SKM-1 treated with dmso at 0.1 percent for 144 hours (cell line): ENCODE measurements around the gene CCZ1.
"Not testable (repeated sequence)": the region's sequence is repeated elsewhere in the genome, so short reads cannot be mapped to it uniquely, and the experiment has no call there.

ENCODE experiments used
- DNase-seq: peaks from one replicate; lab custom pipeline; 2025; ENCODE audit not compliant: unreplicated experiment; lab: John Stamatoyannopoulos, UW

Gene CCZ1

DNA sequence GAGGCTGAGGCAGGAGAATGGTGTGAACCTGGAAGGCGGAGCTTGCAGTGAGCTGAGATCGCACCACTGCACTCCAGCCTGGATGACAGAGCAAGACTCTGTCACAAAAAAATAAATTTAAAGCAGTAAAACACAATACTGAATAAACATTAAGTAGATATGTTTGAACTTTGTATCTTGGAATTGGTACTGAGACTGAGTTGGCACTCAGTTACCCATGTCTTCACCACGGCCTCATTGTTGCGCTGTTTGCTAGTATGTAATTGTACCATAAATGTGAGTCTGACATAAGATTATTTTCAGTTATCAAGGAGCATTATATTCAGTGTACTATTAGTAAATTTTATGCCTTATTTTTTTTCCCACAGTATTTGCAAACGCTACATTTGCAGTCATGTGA is 6.2 kb downstream of the CCZ1 start:
- DNase-seq, result not testable (repeated sequence)

DNA sequence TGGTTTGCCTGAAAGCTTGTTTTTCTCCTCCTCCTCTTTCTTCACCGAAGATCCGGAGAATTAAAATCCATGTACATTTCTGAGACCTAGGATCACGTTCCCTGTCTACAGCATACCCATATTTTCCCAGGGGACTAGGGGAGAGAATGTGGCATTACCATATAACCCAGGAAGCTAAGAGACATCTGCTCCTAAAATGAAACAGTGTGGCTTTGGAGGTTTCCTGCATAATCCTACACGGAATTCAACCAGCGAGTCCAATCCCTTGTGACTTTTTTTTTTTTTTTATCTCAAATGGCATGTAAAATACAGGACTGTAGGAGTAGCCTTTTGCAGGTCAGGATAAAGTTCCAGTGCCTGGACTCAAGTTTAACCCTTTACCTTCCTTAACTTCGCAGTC is 10.3 kb downstream of the CCZ1 start:
- not testable (repeated sequence) for DNase-seq

DNA sequence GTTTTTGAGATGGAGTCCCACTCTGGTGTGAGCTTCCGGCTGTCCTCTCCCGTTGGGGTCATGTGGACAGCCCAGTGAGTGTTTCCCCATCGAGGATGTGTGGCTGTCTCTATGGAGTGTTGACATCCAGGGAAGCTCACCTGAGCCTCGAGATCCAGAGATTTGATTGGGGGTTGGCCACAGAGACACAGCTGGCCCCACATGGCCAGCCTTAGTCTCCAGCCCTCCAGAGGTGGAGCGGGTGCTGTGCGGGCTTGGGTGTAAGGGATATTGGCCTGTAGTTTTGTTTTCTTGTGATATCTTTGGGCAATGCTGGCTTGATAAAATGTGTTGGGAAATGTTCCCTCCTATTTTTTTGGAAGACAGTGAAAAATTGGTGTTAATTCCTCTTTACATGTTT is 18.0 kb downstream of the CCZ1 start:
- not testable (repeated sequence) for DNase-seq

DNA sequence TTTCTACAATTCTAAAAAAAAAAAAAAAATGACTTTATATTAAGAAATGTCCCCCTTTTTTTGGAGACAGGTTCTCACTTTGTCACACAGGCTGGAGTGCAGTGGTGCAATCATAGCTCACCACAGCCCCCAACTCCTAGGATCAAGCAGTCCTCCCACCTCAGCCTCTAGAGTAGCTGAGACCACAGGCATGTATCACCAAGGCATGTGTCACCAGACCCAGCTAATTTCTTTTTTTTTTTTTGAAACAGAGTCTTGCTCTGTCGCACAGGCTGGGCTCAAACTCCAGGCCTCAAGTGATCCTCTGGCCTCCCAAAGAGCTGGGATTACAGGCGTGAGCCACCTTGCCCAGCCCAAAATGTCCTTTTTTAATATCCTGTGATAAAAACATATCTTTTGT is 25.6 kb downstream of the CCZ1 start:
- not testable (repeated sequence) for DNase-seq

DNA sequence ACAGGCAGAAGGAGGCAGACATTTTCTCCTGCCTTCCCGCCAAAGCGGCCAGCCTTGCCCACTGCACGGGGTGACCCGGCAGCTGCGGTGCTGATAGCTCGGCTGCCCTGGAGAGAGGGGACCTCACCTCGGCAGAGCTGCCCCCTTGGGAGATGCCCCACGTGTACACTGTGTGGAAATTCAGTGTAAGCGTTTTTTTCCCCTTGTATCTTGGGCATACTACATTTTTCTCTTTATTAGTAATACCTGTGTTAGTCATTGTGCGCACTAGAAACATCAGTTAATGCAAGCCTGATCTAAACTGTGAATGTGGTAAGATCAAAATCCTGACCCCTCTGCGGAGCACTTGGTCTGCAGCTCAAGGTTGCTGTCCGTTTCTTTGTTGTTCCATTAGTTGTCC is 26.1 kb downstream of the CCZ1 start:
- not testable (repeated sequence) for DNase-seq

DNA sequence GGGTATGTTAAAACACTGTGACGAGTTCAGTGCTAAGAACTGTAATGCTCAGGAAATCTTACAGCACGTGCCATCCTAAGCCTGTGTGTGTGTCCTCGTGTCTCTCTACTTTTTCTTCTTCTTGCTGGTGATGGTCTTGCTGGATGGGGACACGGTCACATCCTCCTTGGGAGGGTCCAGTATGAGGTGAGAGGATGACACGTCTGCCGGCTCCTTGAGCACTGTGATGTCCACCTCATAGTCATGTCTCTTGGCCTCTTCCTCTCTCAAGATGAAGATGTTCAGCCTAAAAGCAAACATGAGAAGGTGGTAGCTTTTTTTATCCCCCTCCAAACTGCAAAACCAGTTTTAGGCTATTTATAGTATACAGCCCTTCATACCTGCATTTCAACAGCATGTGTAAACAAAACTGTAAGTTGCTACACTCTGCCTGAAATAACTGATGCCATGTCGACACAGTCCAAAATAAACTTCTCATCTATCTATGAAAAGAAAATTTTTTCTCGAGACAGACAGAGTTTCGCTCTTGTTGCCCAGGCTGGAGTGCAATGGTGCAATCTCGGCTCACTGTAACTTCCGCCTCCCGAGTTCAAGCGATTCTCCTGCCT is 27.8 kb downstream of the CCZ1 start:
- DNase-seq, result not testable (repeated sequence)

DNA sequence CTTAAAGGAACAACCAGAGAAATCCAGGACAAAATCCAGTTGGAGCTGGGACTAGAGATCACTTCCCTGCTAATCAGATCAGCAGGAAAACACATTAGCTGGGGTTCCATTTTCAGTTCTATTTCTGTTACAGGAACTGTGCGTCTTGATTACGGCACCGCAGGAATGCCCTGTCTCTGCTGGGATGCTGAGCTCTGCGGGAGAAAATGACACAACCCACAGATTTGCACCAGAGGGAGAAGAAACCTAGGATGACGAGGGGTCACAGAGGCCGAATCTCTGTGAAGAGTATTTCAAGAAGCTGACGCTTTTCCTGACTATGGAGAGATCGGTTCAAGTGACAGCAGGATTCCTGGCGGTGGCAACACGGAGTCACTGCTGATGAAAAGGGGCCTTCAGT is 31.8 kb downstream of the CCZ1 start:
- DNase-seq, result not testable (repeated sequence)

DNA sequence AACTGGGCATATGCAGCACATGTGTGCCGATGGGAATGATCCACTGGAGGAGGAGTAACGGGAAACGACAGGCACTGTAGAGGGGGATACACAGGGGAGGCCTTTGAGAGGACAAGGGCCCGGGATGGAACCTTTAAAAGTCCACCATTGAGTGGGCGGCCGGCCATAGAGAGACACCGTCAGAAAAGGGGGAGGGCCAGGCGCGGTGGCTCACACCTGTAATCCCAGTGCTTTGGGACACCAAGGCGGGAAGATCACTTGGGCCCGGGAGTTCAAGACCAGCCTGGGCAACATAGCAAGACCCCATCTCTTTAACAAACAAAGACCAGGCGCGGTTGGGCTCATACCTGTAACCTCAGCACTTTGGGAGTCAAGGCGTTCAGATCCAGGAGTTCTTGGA is 32.7 kb downstream of the CCZ1 start:
- not testable (repeated sequence) for DNase-seq

DNA sequence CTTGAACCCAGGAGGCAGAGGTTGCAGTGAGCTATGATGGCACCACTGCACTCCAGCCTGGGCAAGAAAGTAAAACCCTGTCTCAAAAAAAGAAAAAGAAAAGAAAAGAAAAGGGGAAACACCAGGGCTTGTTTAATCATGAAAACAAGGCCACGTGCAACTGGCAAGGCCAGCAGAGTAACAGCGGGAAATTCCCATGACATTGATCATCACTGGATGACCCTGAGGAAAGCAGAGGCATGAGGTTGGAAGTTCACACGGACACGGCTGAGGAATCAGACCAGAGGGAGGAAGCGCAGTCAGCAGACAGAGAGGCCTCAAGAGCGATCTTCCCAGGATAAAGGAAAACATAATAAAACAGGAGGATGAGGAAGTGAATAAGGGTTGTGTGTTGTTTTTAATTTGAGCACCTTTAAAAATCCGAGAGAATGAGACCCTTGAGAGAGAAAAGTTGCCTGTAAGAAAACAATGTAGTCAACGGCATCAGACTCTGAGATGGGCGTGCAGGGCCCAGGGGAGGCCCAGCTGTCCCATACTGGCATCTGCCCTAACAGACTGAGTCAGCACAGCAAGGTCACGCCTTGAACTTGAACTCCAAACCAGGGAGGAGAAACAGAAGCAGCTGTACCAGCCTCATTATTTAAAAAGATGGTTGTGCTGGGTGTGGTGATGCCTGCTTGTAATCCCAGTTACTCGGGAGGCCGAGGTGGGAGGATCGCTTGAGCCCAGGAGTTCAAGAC is 33.5 kb downstream of the CCZ1 start:
- not testable (repeated sequence) for DNase-seq

DNA sequence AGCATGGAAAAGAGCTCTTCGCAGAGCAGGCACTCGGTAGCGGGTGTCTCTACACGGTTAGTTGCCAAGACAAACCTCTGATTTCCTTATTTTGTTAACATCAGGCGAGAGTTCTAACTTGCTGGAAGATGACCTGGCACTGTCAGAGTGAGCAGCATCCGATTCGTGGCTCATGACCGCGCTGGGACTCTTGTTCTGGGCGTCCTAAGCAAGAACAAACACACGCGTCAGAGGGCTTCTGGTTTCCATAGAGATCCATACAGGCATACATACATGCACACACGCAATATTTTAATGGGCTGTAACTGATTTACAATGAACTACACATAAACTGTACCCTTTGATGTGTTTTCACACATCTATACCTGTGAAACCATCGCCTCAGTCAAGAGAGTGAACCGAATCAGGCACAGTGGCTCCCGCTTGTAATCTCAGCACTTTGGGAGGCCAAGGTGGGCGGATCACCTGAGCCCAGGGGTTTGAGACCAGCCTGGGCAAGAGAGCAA is 36.5 kb downstream of the CCZ1 start:
- DNase-seq, result not testable (repeated sequence)

DNA sequence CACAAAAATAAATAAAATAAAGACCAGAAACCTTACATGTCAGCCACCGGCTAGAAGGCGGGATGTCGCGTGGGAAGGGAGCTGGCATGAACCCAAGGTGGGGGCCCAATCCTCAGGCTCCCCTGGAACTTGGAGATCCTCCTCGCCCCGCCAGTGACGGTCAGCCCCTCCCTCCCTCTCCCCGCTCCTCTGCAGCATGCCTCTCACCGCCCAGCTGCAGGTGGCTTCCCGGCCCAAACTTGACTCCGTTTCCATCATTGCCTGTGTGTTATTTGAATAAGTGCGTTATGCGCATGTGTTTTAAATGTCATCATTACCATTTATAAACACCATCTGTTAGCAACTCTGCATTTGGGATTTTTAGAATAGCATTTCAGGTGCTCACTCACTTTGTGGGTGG is 64.7 kb downstream of the CCZ1 start:
- not testable (repeated sequence) for DNase-seq

DNA sequence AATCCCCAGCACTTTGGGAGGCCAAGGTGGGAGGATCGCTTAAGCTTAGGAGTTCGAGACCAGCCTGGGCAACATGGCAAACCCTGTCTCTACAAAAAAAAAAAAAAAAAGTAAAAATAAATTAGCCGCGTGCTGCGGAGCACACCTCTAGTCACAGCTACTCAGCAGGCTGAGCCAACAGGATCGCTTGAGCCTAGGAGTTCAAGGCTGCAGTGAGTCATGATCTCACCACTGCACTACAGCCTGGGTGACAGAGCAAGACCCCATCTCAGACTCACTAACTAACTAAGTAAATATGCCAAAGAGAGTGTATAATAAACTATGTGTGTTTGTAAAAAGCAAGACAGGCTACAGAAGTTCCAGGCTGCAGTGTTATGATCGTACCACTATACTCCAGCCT is 65.3 kb downstream of the CCZ1 start:
- not testable (repeated sequence) for DNase-seq

DNA sequence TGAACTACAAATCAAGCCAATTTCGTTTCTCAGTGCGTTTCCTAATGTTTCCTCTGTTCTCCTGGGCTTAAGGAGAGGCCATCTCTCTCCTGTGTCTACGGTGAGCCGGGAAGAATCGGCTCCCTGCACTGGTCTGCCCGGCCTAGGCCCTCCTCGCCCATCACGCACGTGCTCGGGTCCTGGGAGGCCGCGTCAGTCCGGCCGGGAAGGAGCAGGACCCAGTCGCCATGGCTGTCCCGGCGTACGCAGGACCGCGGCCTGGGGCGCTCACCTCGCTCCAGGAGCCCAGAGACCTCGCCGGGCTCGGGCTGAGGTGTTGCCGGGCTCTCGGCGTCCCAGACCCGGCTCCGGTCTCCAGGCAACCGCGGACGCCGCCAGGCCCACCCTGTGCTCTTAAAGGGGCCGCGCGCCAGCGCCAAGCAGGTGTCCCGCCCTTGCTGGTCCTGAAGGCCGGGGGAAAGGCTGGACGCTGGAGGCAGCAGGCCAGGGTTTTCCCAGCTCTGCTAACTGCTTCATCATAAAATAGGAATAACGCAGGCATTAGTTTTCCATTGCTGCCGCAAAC is 71.9 kb downstream of the CCZ1 start, which contains the start of gene RSPH10B:
TSS of gene RSPH10B (minus strand) at position 343 of the 565 bp plus-strand sequence. CDS start 3,573 bp downstream, outside the sequence.
- not testable (repeated sequence) for DNase-seq

DNA sequence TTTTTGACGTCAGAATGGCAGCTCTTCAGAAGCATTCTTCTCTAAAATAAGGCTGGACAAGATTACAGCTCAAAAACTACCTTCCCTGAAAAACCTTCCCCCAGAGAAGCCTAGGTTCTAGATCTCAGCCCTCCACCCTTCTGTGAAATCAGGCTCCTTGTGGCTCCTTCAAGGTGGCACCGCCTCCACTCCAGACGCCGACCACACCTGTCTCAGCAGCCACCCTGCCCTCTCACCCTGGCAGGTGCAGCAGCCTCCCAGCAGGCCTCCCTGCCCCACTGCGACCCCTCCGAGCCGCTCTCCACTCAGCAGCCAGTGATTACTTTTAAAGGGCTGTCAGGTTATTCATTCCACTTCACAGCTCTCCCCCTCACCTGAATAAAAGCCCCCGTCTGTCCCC is 75.0 kb downstream of the CCZ1 start:
- not testable (repeated sequence) for DNase-seq
